Ovary (tissue), 9 donors: ENCODE measurements around the gene COL4A1. TPM values are rescaled to one million over a fixed set of nuclear protein-coding genes. Genes with fewer than 3 reads are reported as not detected.

ENCODE experiments used
- DNase-seq, 5 donors: peaks; one replicate each; pipeline ENCODE4 v3.0.0-alpha.2; 2019 to 2020
- H3K27ac ChIP-seq, 2 donors: fragments of 200-600 bp; one replicate each; pipeline versions ENCODE4 v1.5.1 to v1.8.0; 2019 to 2022
- H3K27me3 ChIP-seq: fragments of 200-600 bp; one replicate; pipeline ENCODE4 v1.8.0; 2022
- H3K36me3 ChIP-seq: fragments of 200-600 bp; sonication (generic); one replicate; pipeline ENCODE4 v1.5.1; 2019
- H3K4me1 ChIP-seq: one replicate; pipeline ENCODE4 v1.8.1; 2013; ENCODE audit warnings: mild to moderate bottlenecking, moderate library complexity; ENCODE audit not compliant: insufficient read depth
- H3K4me3 ChIP-seq: fragments of 200-600 bp; sonication (generic); one replicate; pipeline ENCODE4 v1.5.1; 2017
- H3K9me3 ChIP-seq, 2 donors: fragments of 200-600 bp in 1 of 2; sonication (generic) in 1 of 2; one replicate each; pipeline versions ENCODE4 v1.5.1 to v1.8.1; 2013 to 2019; ENCODE audit warnings: mild to moderate bottlenecking in 1 of 2, moderate library complexity in 1 of 2
- EP300 ChIP-seq: sonication (generic); formaldehyde crosslinking; IDR thresholded peaks from one replicate; pipeline ENCODE4 v1.6.1; 2017; ENCODE audit warnings: antibody characterized with exemption
- POLR2A ChIP-seq: fragments of 450-650 bp; IDR thresholded peaks from one replicate; pipeline ENCODE4 v1.6.1; 2017; ENCODE audit warnings: antibody characterized with exemption, mild to moderate bottlenecking, moderate library complexity
- WGBS, 3 donors: extraction: QIAGEN DNeasy Blood & Tissue Kit in 1 of 3; methylation state at CpG; one replicate each; pipeline versions ENCODE4 v1.1.5 to v1.1.7; 2013 to 2017; 5-methylcytosine and 5-hydroxymethylcytosine counted together
- intact Hi-C, 4 donors: fragments of 100-400 bp; cut with DNase I; formaldehyde crosslinking; loops; one replicate each; pipeline versions ENCODE4 v1.11.0 to v1.15.1; 2022 to 2023
- polyA plus RNA-seq, 2 donors: library from polyadenylated mRNA; stranded (reverse); fragments of 200-250 nt in 1 of 2; fragments of 350-450 nt in 1 of 2; fragmentation: Illumina TruSeq in 1 of 2; extraction: RNeasy Lipid Tissue Mini Kit (QIAGEN cat#74804) in 1 of 2; gene quantifications; one replicate each; pipeline ENCODE4 v1.2.3, GENCODE V29; 2013 to 2014
- total RNA-seq, 7 donors: library from RNA; depleted of rRNA in 2 of 7; stranded (reverse); fragments of >200 nt in 2 of 7; fragmentation: NEBNext Ultra II Directional in 3 of 7; extraction: Animal tissue kit (Norgen Biotek cat#: 25700) in 3 of 7; gene quantifications; one replicate each; pipeline versions ENCODE4 v1.1.0 to v1.2.4, GENCODE V29; 2016 to 2023
- TF ChIP-seq, protein P1 (sequence below), 3 donors: fragments of 450-650 bp in 2 of 3; fragments of 200-600 bp in 1 of 3; IDR thresholded peaks; one replicate each; pipeline versions ENCODE4 v1.5.1 to v1.8.0; 2016 to 2022; ENCODE audit warnings: antibody characterized with exemption in 3 of 3, mild to moderate bottlenecking in 1 of 3
- donor health status: DM: no; HTN: no; CAD: no; lungs with moderate emphysema.
- donor health status: DM: no; HTN: no; CAD: no.
- donor health status: Bipolar disorder and iron deficiency.
- donor health status: DM: yes; HTN: yes; CAD: no.
- donor health status: DM: no; HTN: no; CAD: no.
- donor health status: DM: yes; HTN: yes; CAD: no.

COL4A1 gene
- total and polyA plus RNA-seq, 9 donors, result 42.3 to 421 (median 87.5) TPM

- H3K27me3 ChIP-seq, result no peaks in the 10 kb centered on the region
- peaks cover 8% of the 10 kb centered on the region for H3K4me1 ChIP-seq
- 65 to 71% (median 70%) methylated on average over 5 of the region's 5 CpGs for WGBS, 3 donors
- no peak for DNase-seq
- TF ChIP-seq EP300 (no peak), POLR2A (no peak)
- TF ChIP-seq, protein P1, sequence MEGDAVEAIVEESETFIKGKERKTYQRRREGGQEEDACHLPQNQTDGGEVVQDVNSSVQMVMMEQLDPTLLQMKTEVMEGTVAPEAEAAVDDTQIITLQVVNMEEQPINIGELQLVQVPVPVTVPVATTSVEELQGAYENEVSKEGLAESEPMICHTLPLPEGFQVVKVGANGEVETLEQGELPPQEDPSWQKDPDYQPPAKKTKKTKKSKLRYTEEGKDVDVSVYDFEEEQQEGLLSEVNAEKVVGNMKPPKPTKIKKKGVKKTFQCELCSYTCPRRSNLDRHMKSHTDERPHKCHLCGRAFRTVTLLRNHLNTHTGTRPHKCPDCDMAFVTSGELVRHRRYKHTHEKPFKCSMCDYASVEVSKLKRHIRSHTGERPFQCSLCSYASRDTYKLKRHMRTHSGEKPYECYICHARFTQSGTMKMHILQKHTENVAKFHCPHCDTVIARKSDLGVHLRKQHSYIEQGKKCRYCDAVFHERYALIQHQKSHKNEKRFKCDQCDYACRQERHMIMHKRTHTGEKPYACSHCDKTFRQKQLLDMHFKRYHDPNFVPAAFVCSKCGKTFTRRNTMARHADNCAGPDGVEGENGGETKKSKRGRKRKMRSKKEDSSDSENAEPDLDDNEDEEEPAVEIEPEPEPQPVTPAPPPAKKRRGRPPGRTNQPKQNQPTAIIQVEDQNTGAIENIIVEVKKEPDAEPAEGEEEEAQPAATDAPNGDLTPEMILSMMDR (IDR thresholded peaks at IDR 0.05), result no peak
- H3K4me3 ChIP-seq, result no peak overlapping the region
- H3K9me3 ChIP-seq, result no peaks in the 10 kb centered on the region
- intact Hi-C loops, result loop anchor here in 2 of 4 donors (5.0 to 10.0 kb wide), 3 partner anchors 65 to 175 kb away; partner anchors contain the start of genes COL4A1 (in 1 of the 2) and COL4A2 (in 1 of the 2)
- no peaks in the 10 kb centered on the region for H3K36me3 ChIP-seq
- no peak overlapping the region for H3K27ac ChIP-seq
Observed at GRCh38 chr13:110239280-110240125, 67.5 kb downstream of the COL4A1 start.

GRCh38 chr13:110238818-110239195 lies 68.2 kb downstream of the COL4A1 start:
- no peaks in the 10 kb centered on the region for H3K9me3 ChIP-seq
- intact Hi-C loops, result no loop called here
- no peak overlapping the region for H3K27ac ChIP-seq
- 7 to 14% (median 7%) methylated on average over 1 of the region's 1 CpG for WGBS, 3 donors
- peaks cover 9% of the 10 kb centered on the region for H3K4me1 ChIP-seq
- no peak overlapping the region for H3K4me3 ChIP-seq
- H3K27me3 ChIP-seq, result no peaks in the 10 kb centered on the region
- TF ChIP-seq POLR2A (no peak), EP300 (no peak)
- TF ChIP-seq, protein P1 (IDR thresholded peaks at IDR 0.05), result no peak
- H3K36me3 ChIP-seq, result no peaks in the 10 kb centered on the region
- DNase-seq, result no peak

DNA sequence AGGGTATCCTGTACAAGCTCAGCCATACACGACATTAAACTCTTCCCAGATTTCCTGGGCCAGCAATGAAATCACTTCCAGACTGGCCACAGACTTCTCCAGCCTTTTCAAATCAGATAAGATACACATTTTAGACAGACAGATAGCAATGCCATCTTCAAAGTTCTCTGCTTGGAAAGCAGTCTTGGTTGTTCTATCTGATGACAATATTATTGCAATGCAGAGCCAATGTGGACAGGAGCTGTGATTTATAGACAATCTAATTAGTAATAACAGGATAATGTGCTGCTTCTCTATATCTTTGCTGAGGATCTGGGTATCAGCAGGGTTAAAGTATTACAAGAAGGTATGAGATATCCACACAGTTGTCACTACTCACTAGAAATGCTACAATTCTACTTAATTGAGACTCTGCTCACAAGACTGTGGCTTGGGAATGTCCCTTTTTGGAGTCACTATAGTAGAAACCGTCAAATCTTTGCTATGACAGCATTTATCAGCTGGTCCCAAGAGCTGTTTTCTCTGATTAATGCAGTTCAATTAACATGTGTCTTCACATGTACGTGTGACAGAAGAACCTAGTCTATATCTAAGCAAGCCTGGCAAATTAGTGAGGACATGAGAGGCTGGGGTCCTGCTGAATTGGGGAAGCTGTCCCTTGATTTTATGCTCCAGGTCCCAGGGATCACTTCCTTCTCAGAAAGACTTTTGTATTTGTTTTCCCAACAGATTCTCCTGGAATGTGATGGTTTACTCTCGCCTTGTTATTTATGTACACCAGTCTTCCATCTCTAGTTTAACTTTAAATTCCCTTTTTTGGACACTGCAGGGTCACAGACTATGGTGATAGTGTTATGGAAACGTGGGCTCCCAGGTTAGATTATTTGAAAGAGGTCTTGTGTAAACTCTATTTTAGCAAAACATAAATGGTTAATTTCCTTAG lies 68.8 kb downstream of the COL4A1 start:
- no peak overlapping the region for H3K27ac ChIP-seq
- no peak for DNase-seq
- H3K9me3 ChIP-seq, result no peaks in the 10 kb centered on the region
- WGBS, 3 donors, result 49 to 63% (median 57%) methylated on average over 5 of the region's 5 CpGs
- peaks cover 12% of the 10 kb centered on the region for H3K4me1 ChIP-seq
- H3K27me3 ChIP-seq, result no peaks in the 10 kb centered on the region
- H3K36me3 ChIP-seq, result no peaks in the 10 kb centered on the region
- no peak overlapping the region for H3K4me3 ChIP-seq
- TF ChIP-seq, protein P1 (IDR thresholded peaks at IDR 0.05), result no peak
- TF ChIP-seq EP300 (no peak), POLR2A (no peak)
- intact Hi-C loops, result no loop called here

GRCh38 chr13:110236831-110237261 lies 70.1 kb downstream of the COL4A1 start:
- no peak overlapping the region for H3K27ac ChIP-seq
- no peaks in the 10 kb centered on the region for H3K36me3 ChIP-seq
- no peaks in the 10 kb centered on the region for H3K27me3 ChIP-seq
- intact Hi-C loops, result no loop called here
- H3K4me1 ChIP-seq, result peaks cover 12% of the 10 kb centered on the region
- no peak overlapping the region for H3K4me3 ChIP-seq
- TF ChIP-seq POLR2A (no peak), EP300 (no peak)
- TF ChIP-seq, protein P1 (IDR thresholded peaks at IDR 0.05), result no peak
- no peaks in the 10 kb centered on the region for H3K9me3 ChIP-seq
- 52 to 83% (median 79%) methylated on average over 11 of the region's 11 CpGs for WGBS, 3 donors
- DNase-seq, result no peak
